H9 (cell line): ENCODE measurements around the gene MDFI. TPM values are rescaled to one million over a fixed set of nuclear protein-coding genes. Genes with fewer than 3 reads are reported as not detected.

Experiments
- DNase-seq: peaks from one replicate; pipeline ENCODE4 v3.0.0-alpha.2; 2017
- H2AFZ ChIP-seq: one replicate; pipeline ENCODE4 v1.6.1; 2013; ENCODE audit warnings: mild to moderate bottlenecking, low read length, control low read depth, moderate library complexity
- H2AK5ac ChIP-seq: 2 replicates; pipeline ENCODE4 v1.6.1; 2013; ENCODE audit warnings: low read length, control low read depth, mixed read lengths; ENCODE audit not compliant: insufficient read length
- H2BK120ac ChIP-seq: one replicate; pipeline ENCODE4 v1.6.1; 2013; ENCODE audit warnings: low read depth, mild to moderate bottlenecking, low read length, control low read depth, inconsistent platforms; ENCODE audit not compliant: poor library complexity, severe bottlenecking
- H2BK12ac ChIP-seq: 2 replicates; pipeline ENCODE4 v1.6.1; 2013; ENCODE audit warnings: low read length, control low read depth, mixed read lengths, low read depth; ENCODE audit not compliant: insufficient read length
- H2BK15ac ChIP-seq: 2 replicates; pipeline ENCODE4 v1.6.1; 2013; ENCODE audit warnings: low read depth, low read length, control low read depth
- H2BK20ac ChIP-seq: one replicate; pipeline ENCODE4 v1.6.1; 2013; ENCODE audit warnings: low read depth, mild to moderate bottlenecking, low read length, control low read depth, inconsistent platforms; ENCODE audit not compliant: poor library complexity, severe bottlenecking
- H2BK5ac ChIP-seq: 2 replicates; pipeline ENCODE4 v1.6.1; 2013; ENCODE audit warnings: low read length, control low read depth, mixed read lengths; ENCODE audit not compliant: insufficient read length
- H3K14ac ChIP-seq: 2 replicates; pipeline ENCODE4 v1.6.1; 2013; ENCODE audit warnings: low read length, control low read depth; ENCODE audit not compliant: insufficient read depth
- H3K18ac ChIP-seq: 2 replicates; pipeline ENCODE4 v1.6.1; 2013; ENCODE audit warnings: low read depth, mild to moderate bottlenecking, mixed read lengths, low read length, control low read depth; ENCODE audit not compliant: insufficient read length
- H3K23ac ChIP-seq: 2 replicates; pipeline ENCODE4 v1.6.1; 2013; ENCODE audit warnings: low read length, control low read depth, mixed read lengths, low read depth; ENCODE audit not compliant: insufficient read length
- H3K23me2 ChIP-seq: 2 replicates; pipeline ENCODE4 v1.6.1; 2013; ENCODE audit warnings: low read depth, mild to moderate bottlenecking, mixed read lengths, low read length, control low read depth; ENCODE audit not compliant: insufficient read length, poor library complexity, severe bottlenecking
- H3K27ac ChIP-seq: 2 replicates; pipeline ENCODE4 v1.5.1; 2013; ENCODE audit warnings: low read length, control low read depth, mixed read lengths, low read depth; ENCODE audit not compliant: insufficient read length
- H3K27me3 ChIP-seq: 2 replicates; pipeline ENCODE4 v1.6.1; 2013; ENCODE audit warnings: low read length, control low read depth, inconsistent platforms; ENCODE audit not compliant: insufficient read depth
- H3K4ac ChIP-seq: 2 replicates; pipeline ENCODE4 v1.6.1; 2013; ENCODE audit warnings: low read depth, mild to moderate bottlenecking, control low read depth, inconsistent platforms, low read length, moderate library complexity
- H3K4me1 ChIP-seq: 2 replicates; pipeline ENCODE4 v1.6.1; 2013; ENCODE audit warnings: low read length, control low read depth, inconsistent platforms; ENCODE audit not compliant: insufficient read depth
- H3K4me2 ChIP-seq: 2 replicates; pipeline ENCODE4 v1.6.1; 2013; ENCODE audit warnings: low read length, control low read depth, mixed read lengths; ENCODE audit not compliant: insufficient read length, insufficient read depth
- H3K56ac ChIP-seq: 2 replicates; pipeline ENCODE4 v1.6.1; 2013; ENCODE audit warnings: low read depth, mild to moderate bottlenecking, mixed read lengths, low read length, control low read depth; ENCODE audit not compliant: insufficient read length
- H3K79me1 ChIP-seq: 2 replicates; pipeline ENCODE4 v1.6.1; 2013; ENCODE audit warnings: low read depth, mild to moderate bottlenecking, moderate library complexity, low read length, control low read depth, inconsistent platforms; ENCODE audit not compliant: insufficient read depth, poor library complexity, severe bottlenecking
- H3K79me2 ChIP-seq: 2 replicates; pipeline ENCODE4 v1.6.1; 2013; ENCODE audit warnings: low read length, control low read depth, inconsistent platforms; ENCODE audit not compliant: insufficient read depth
- H3K9ac ChIP-seq: 2 replicates; pipeline ENCODE4 v1.6.1; 2013; ENCODE audit warnings: low read length, control low read depth, mixed read lengths; ENCODE audit not compliant: insufficient read length; ENCODE audit errors: extremely low read depth
- H3K9me3 ChIP-seq: one replicate; pipeline ENCODE4 v1.6.1; 2013; ENCODE audit warnings: low read depth, low read length, inconsistent platforms; ENCODE audit not compliant: control insufficient read depth
- H3T11ph ChIP-seq: one replicate; pipeline ENCODE4 v1.6.1; 2013; ENCODE audit warnings: mild to moderate bottlenecking, low read length, control low read depth, inconsistent platforms
- H4K20me1 ChIP-seq: one replicate; pipeline ENCODE4 v1.6.1; 2013; ENCODE audit not compliant: control insufficient read depth, insufficient read length, insufficient read depth
- H4K5ac ChIP-seq: 2 replicates; pipeline ENCODE4 v1.6.1; 2013; ENCODE audit warnings: low read depth, mild to moderate bottlenecking, mixed read lengths, low read length, control low read depth; ENCODE audit not compliant: insufficient read length
- H4K8ac ChIP-seq: replicated peaks from 2 replicates; pipeline ENCODE4 v1.6.1; 2013; ENCODE audit warnings: low read length, control low read depth, mixed read lengths, low read depth; ENCODE audit not compliant: insufficient read length
- H4K91ac ChIP-seq: 2 replicates; pipeline ENCODE4 v1.6.1; 2013; ENCODE audit warnings: low read depth, mild to moderate bottlenecking, moderate library complexity, mixed read lengths, low read length, control low read depth; ENCODE audit not compliant: insufficient read length
- H3K27ac Mint-ChIP-seq, 3 experiments: 2 replicates in 2 of 3; 3 replicates in 1 of 3; pipeline ENCODE4 v1.8.0; 2020 to 2021; ENCODE audit warnings: mixed read lengths in 3 of 3, mild to moderate bottlenecking in 1 of 3, moderate library complexity in 1 of 3
- H3K27me3 Mint-ChIP-seq: 2 replicates; pipeline ENCODE4 v1.8.0; 2021; ENCODE audit warnings: low read depth, mild to moderate bottlenecking, moderate library complexity, mixed read lengths
- H3K36me3 Mint-ChIP-seq, 3 experiments: 2 replicates in 2 of 3; 3 replicates in 1 of 3; pipeline ENCODE4 v1.8.0; 2020 to 2021; ENCODE audit warnings: low read depth in 3 of 3, mixed read lengths in 3 of 3; ENCODE audit not compliant: insufficient read depth in 1 of 3
- H3K4me1 Mint-ChIP-seq, 2 experiments: 2 replicates each; pipeline ENCODE4 v1.8.0; 2020; ENCODE audit warnings: mixed read lengths in 2 of 2
- H3K4me3 Mint-ChIP-seq, 2 experiments: 2 replicates in 1 of 2; 3 replicates in 1 of 2; pipeline ENCODE4 v1.8.0; 2020 to 2021; ENCODE audit warnings: mild to moderate bottlenecking in 2 of 2, mixed read lengths in 2 of 2, moderate library complexity in 1 of 2
- H3K9me3 Mint-ChIP-seq, 2 experiments: 2 replicates in 1 of 2; 3 replicates in 1 of 2; pipeline ENCODE4 v1.8.0; 2020; ENCODE audit warnings: mild to moderate bottlenecking in 2 of 2, mixed read lengths in 2 of 2, moderate library complexity in 1 of 2
- WGBS: extraction: QIAGEN DNeasy Blood & Tissue Kit; methylation state at CpG from one replicate; pipeline ENCODE4 v1.1.7; 2013; ENCODE audit warnings: missing lambda C conversion rate, low lambda C conversion rate, mixed read lengths; ENCODE audit not compliant: insufficient read length; ENCODE audit errors: extremely low coverage; 5-methylcytosine and 5-hydroxymethylcytosine counted together
- total RNA-seq: library from RNA; stranded (reverse); gene quantifications from 2 replicates; pipeline ENCODE4 v1.2.1, GENCODE V29; 2021
- TF ChIP-seq, protein P1 (sequence below): fragments of 200-600 bp; sonication (generic); conservative IDR thresholded peaks from 3 replicates; pipeline ENCODE4 v1.8.0; 2021; ENCODE audit warnings: antibody characterized with exemption, mild to moderate bottlenecking

The MDFI gene
- total RNA-seq, 1 experiment from 2014 or later: 45.0 TPM

DNA sequence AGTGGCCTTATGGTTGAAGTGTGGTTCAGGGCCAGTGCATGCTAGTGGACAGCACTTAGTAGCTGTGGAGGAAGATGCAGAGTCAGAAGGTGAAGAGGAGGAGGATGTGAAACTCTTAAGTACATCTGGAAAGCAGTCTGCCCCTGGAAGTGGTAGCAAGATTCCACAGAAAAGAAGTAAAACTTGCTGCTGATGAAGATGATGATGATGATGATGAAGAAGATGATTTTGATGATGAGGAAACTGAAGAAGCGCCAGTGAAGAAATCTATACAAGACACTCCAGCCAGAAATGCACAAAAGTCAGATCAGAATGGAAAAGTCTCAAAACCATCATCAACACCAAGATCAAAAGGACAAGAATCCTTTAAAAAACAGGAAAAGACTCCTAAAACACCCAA, 28.9 kb downstream of the MDFI start:
- Histone ChIP-seq H3K27ac (no peak overlapping the region), H2AFZ (no peak overlapping the region), H3K4me1 (no peaks in the 10 kb centered on the region), H4K91ac (no peak overlapping the region), H3K23me2 (no peaks in the 10 kb centered on the region), H2BK15ac (no peak overlapping the region), H2AK5ac (no peak overlapping the region), H3T11ph (no peak overlapping the region), H2BK5ac (no peak overlapping the region), H3K79me1 (no peaks in the 10 kb centered on the region), H4K20me1 (no peaks in the 10 kb centered on the region), H2BK120ac (no peak overlapping the region), H4K8ac (no peak overlapping the region), H3K18ac (no peak overlapping the region), H3K23ac (no peak overlapping the region), H3K79me2 (no peaks in the 10 kb centered on the region), H2BK20ac (no peak overlapping the region), H3K9ac (no peak overlapping the region), H3K9me3 (no peaks in the 10 kb centered on the region), H3K4me2 (no peak overlapping the region), H2BK12ac (no peak overlapping the region), H3K56ac (no peak overlapping the region), H3K14ac (no peak overlapping the region), H3K4ac (no peak overlapping the region), H4K5ac (no peak overlapping the region), H3K27me3 (no peaks in the 10 kb centered on the region)
- WGBS: no CpG with 5 or more reads among the region's 1 CpG
- peaks cover 11 to 18% of the 10 kb centered on the region in 2 experiments for H3K4me1 Mint-ChIP-seq
- DNase-seq: no peak
- H3K9me3 Mint-ChIP-seq: peaks cover 6 to 10% of the 10 kb centered on the region in 2 experiments; a peak in 4 of 5 replicates
- no peak overlapping the region for H3K27ac Mint-ChIP-seq
- H3K4me3 Mint-ChIP-seq: no peak overlapping the region
- TF ChIP-seq, protein P1, sequence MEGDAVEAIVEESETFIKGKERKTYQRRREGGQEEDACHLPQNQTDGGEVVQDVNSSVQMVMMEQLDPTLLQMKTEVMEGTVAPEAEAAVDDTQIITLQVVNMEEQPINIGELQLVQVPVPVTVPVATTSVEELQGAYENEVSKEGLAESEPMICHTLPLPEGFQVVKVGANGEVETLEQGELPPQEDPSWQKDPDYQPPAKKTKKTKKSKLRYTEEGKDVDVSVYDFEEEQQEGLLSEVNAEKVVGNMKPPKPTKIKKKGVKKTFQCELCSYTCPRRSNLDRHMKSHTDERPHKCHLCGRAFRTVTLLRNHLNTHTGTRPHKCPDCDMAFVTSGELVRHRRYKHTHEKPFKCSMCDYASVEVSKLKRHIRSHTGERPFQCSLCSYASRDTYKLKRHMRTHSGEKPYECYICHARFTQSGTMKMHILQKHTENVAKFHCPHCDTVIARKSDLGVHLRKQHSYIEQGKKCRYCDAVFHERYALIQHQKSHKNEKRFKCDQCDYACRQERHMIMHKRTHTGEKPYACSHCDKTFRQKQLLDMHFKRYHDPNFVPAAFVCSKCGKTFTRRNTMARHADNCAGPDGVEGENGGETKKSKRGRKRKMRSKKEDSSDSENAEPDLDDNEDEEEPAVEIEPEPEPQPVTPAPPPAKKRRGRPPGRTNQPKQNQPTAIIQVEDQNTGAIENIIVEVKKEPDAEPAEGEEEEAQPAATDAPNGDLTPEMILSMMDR: no peak
- no peaks in the 10 kb centered on the region for H3K36me3 Mint-ChIP-seq
- peaks cover 55% of the 10 kb centered on the region for H3K27me3 Mint-ChIP-seq
